Activated effector memory CD4-positive, alpha-beta T cell treated with anti-CD3 and anti-CD28 coated beads, Interleukin-2, amount 50 U/mL, for 16 hours (primary cell): ENCODE measurements around the gene MRPL33.
"Not testable (repeated sequence)": the region's sequence is repeated elsewhere in the genome, so short reads cannot be mapped to it uniquely, and the experiment has no call there.

Experiments
- DNase-seq: peaks from one replicate; pipeline ENCODE4 v3.0.0-alpha.2; 2020

MRPL33 gene

GRCh38 chr2:27742571-27742970 is 28.9 kb upstream of the MRPL33 start:
- DNase-seq, result no peak

- not testable (repeated sequence) for DNase-seq
These were observed 26.0 kb upstream of the MRPL33 start for GRCh38 chr2:27745494-27745893.

GRCh38 chr2:27746325-27746724 is 25.2 kb upstream of the MRPL33 start:
- no peak for DNase-seq

- DNase-seq, result no peak
These were observed 23.6 kb upstream of the MRPL33 start for GRCh38 chr2:27747827-27748352.

GRCh38 chr2:27748803-27749554 is 22.5 kb upstream of the MRPL33 start:
- not testable (repeated sequence) for DNase-seq

- DNase-seq, result no peak
These were observed 20.1 kb upstream of the MRPL33 start for GRCh38 chr2:27751377-27751776.

GRCh38 chr2:27752551-27753237 is 18.8 kb upstream of the MRPL33 start:
- no peak for DNase-seq

- peak; percentile 90 for DNase-seq
These were observed 17.4 kb upstream of the MRPL33 start for GRCh38 chr2:27754138-27754588.

- DNase-seq, result no peak
These were observed 16.7 kb upstream of the MRPL33 start for GRCh38 chr2:27754831-27755230.

- DNase-seq, result no peak
These were observed 15.4 kb upstream of the MRPL33 start for GRCh38 chr2:27756091-27756490.

- DNase-seq, result no peak
These were observed 14.7 kb upstream of the MRPL33 start for GRCh38 chr2:27756544-27757498.

- DNase-seq, result no peak
These were observed 8.3 kb upstream of the MRPL33 start for GRCh38 chr2:27762951-27763906.

GRCh38 chr2:27763907-27764267 is 7.6 kb upstream of the MRPL33 start:
- no peak for DNase-seq

- DNase-seq, result not testable (repeated sequence)
These were observed 7.0 kb upstream of the MRPL33 start for GRCh38 chr2:27764526-27764925.

GRCh38 chr2:27765621-27766286 is 5.8 kb upstream of the MRPL33 start:
- DNase-seq, result peak; percentile 82

GRCh38 chr2:27766287-27766661 is 5.2 kb upstream of the MRPL33 start:
- DNase-seq, result no peak

- no peak for DNase-seq
These were observed 344 bp upstream of the MRPL33 start for GRCh38 chr2:27771202-27771547.

- no peak for DNase-seq
These were observed 1.3 kb downstream of the MRPL33 start for GRCh38 chr2:27772804-27773203.

- no peak for DNase-seq
These were observed 2.4 kb downstream of the MRPL33 start for GRCh38 chr2:27773959-27774358.

- no peak for DNase-seq
These were observed 4.6 kb downstream of the MRPL33 start for GRCh38 chr2:27776097-27776496.

- no peak for DNase-seq
These were observed 5.2 kb downstream of the MRPL33 start for GRCh38 chr2:27776696-27777095.
